ENCODE results near the gene ZSWIM5. TPM values are rescaled to one million over a fixed set of nuclear protein-coding genes. Genes with fewer than 3 reads are reported as not detected.
"Not testable (repeated sequence)": the region's sequence is repeated elsewhere in the genome, so short reads cannot be mapped to it uniquely, and the experiment has no call there.

ZSWIM5 gene
- polyA plus RNA-seq, 1 donor (not counting 4 experiments of a cell fraction or from before 2014, with no cell fraction given), result 0.03 TPM

DNA sequence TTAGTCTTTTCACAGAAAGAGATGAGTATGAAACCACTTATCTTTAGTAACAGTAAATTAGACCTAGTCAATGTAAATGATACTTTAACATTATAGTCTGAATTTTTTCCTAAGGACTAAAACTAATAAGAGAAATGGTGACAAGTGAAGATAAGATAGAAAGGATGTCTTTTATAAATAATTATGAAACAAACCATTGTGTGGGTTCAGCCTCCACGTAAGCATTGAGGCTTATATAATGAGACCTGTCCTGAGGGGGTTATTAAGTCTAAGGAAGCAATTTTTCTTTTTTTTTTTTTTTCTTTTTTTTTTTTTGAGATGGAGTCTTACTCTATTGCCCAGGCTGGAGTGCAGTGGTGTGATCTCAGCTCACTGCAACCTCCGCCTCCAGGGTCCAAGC is 138.6 kb downstream of the ZSWIM5 start:
- Histone ChIP-seq H3K4me2 (ENCODE audit: control insufficient read depth, extremely low read depth, insufficient read depth, low read depth, low read length) (no peak overlapping the region), H3K9me3 (ENCODE audit: control insufficient read depth, low read depth, low read length) (no peaks in the 10 kb centered on the region), H3K27ac (ENCODE audit: control insufficient read depth, insufficient read depth, low read length) (no peak overlapping the region), H3K36me3 (ENCODE audit: control insufficient read depth in 2 of 2, extremely low read depth in 1 of 2, insufficient read depth in 2 of 2, low read length in 2 of 2) (no peaks in the 10 kb centered on the region), H3K27me3 (ENCODE audit: control insufficient read depth, extremely low read depth, insufficient read depth, low read length) (no peaks in the 10 kb centered on the region), H2AFZ (ENCODE audit: control insufficient read depth, low read length) (no peak overlapping the region), H3K4me1 (ENCODE audit: control insufficient read depth, extremely low read depth, insufficient read depth, low read length) (no peaks in the 10 kb centered on the region), H3K4me3 (ENCODE audit: control insufficient read depth in 2 of 3, extremely low read depth in 1 of 3, insufficient read depth in 2 of 3, low read depth in 1 of 3, low read length in 3 of 3) (no peak overlapping the region), H3K79me2 (ENCODE audit: control insufficient read depth, insufficient read depth, low read length) (no peaks in the 10 kb centered on the region), H3K9ac (ENCODE audit: control insufficient read depth, extremely low read depth, insufficient read depth, low read length) (no peak overlapping the region), H3K9me1 (ENCODE audit: control insufficient read depth, extremely low read depth, insufficient read depth, low read length) (no peaks in the 10 kb centered on the region), H4K20me1 (ENCODE audit: control insufficient read depth, extremely low read depth, insufficient read depth, low read length) (no peaks in the 10 kb centered on the region)
- no peak for TF ChIP-seq EZH2 (IDR thresholded peaks at IDR 0.05; ENCODE audit: low read length)
- TF ChIP-seq, protein P1, sequence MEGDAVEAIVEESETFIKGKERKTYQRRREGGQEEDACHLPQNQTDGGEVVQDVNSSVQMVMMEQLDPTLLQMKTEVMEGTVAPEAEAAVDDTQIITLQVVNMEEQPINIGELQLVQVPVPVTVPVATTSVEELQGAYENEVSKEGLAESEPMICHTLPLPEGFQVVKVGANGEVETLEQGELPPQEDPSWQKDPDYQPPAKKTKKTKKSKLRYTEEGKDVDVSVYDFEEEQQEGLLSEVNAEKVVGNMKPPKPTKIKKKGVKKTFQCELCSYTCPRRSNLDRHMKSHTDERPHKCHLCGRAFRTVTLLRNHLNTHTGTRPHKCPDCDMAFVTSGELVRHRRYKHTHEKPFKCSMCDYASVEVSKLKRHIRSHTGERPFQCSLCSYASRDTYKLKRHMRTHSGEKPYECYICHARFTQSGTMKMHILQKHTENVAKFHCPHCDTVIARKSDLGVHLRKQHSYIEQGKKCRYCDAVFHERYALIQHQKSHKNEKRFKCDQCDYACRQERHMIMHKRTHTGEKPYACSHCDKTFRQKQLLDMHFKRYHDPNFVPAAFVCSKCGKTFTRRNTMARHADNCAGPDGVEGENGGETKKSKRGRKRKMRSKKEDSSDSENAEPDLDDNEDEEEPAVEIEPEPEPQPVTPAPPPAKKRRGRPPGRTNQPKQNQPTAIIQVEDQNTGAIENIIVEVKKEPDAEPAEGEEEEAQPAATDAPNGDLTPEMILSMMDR (optimal IDR thresholded peaks at IDR 0.05 in 1 of 3, IDR thresholded peaks at IDR 0.05 in 1 of 3, conservative IDR thresholded peaks at IDR 0.05 in 1 of 3; ENCODE audit: extremely low read depth in 1 of 3, insufficient read depth in 2 of 3, low read length in 3 of 3), result no peak
- DNase-seq (ENCODE audit: low read depth, low spot score), result no peak
- dilution Hi-C loops (cut with MboI; ENCODE audit: extremely low pct_ligation_motif_present, low sequenced_read_pairs), result no loop called here
- no peak for FAIRE-seq

DNA sequence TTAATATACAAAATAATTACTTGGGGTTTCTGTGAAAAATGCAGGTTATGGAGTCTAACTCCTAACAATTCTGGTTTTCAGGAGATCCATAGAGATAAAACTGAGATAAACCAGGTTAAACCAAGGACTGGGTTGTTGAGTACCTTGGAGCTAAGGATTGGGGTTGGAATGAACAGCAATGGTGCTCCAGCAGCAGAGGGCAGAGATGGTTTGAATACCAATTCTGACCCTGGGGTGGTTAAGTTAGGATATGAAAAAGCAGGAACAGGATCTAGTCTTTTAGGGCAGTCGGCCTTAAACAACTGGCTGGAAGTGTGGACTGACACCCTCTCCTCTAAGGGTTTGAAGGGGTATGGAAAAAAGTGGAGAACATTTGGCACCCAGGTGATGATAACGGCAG is 141.3 kb downstream of the ZSWIM5 start:
- dilution Hi-C loops (cut with MboI; ENCODE audit: extremely low pct_ligation_motif_present, low sequenced_read_pairs), result no loop called here
- TF ChIP-seq EZH2 (IDR thresholded peaks at IDR 0.05; ENCODE audit: low read length), result no peak
- TF ChIP-seq, protein P1 (optimal IDR thresholded peaks at IDR 0.05 in 1 of 3, IDR thresholded peaks at IDR 0.05 in 1 of 3, conservative IDR thresholded peaks at IDR 0.05 in 1 of 3; ENCODE audit: extremely low read depth in 1 of 3, insufficient read depth in 2 of 3, low read length in 3 of 3), result no peak
- Histone ChIP-seq H3K36me3 (ENCODE audit: control insufficient read depth in 2 of 2, extremely low read depth in 1 of 2, insufficient read depth in 2 of 2, low read length in 2 of 2) (no peaks in the 10 kb centered on the region), H2AFZ (ENCODE audit: control insufficient read depth, low read length) (no peak overlapping the region), H3K9me1 (ENCODE audit: control insufficient read depth, extremely low read depth, insufficient read depth, low read length) (no peaks in the 10 kb centered on the region), H3K27ac (ENCODE audit: control insufficient read depth, insufficient read depth, low read length) (no peak overlapping the region), H3K9me3 (ENCODE audit: control insufficient read depth, low read depth, low read length) (no peaks in the 10 kb centered on the region), H3K4me3 (ENCODE audit: control insufficient read depth in 2 of 3, extremely low read depth in 1 of 3, insufficient read depth in 2 of 3, low read depth in 1 of 3, low read length in 3 of 3) (no peak overlapping the region), H3K79me2 (ENCODE audit: control insufficient read depth, insufficient read depth, low read length) (no peaks in the 10 kb centered on the region), H3K27me3 (ENCODE audit: control insufficient read depth, extremely low read depth, insufficient read depth, low read length) (no peaks in the 10 kb centered on the region), H3K9ac (ENCODE audit: control insufficient read depth, extremely low read depth, insufficient read depth, low read length) (no peak overlapping the region), H3K4me2 (ENCODE audit: control insufficient read depth, extremely low read depth, insufficient read depth, low read depth, low read length) (no peak overlapping the region), H4K20me1 (ENCODE audit: control insufficient read depth, extremely low read depth, insufficient read depth, low read length) (no peaks in the 10 kb centered on the region), H3K4me1 (ENCODE audit: control insufficient read depth, extremely low read depth, insufficient read depth, low read length) (no peaks in the 10 kb centered on the region)
- DNase-seq (ENCODE audit: low read depth, low spot score), result no peak
- no peak for FAIRE-seq

DNA sequence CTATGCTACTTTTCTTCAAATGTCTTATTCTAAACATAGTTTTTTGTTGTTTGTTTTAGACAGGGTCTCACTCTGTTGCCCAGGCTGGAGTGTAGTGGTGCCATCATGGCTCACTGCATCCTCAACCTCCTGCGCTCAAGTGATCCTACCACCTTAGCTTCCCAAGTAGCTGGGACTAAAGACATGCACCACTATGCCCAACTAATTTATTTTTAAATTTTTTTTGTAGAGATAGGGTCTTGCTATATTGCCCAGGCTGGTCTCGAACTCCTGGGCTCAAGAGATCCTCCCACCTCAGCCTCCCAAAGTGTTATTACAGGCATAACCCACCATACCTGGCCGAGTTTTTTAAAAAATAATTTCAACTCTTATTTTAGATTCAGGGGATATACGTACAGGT is 143.9 kb downstream of the ZSWIM5 start:
- H3K4me2 ChIP-seq (ENCODE audit: control insufficient read depth, extremely low read depth, insufficient read depth, low read depth, low read length); FAIRE-seq: not testable (repeated sequence)

More for the DNA sequence above, 143.9 kb downstream of the ZSWIM5 start:
- H4K20me1 ChIP-seq (ENCODE audit: control insufficient read depth, extremely low read depth, insufficient read depth, low read length); H3K4me1 ChIP-seq (ENCODE audit: control insufficient read depth, extremely low read depth, insufficient read depth, low read length); H2AFZ ChIP-seq (ENCODE audit: control insufficient read depth, low read length); H3K27me3 ChIP-seq (ENCODE audit: control insufficient read depth, extremely low read depth, insufficient read depth, low read length); H3K4me3 ChIP-seq (ENCODE audit: control insufficient read depth in 2 of 3, extremely low read depth in 1 of 3, insufficient read depth in 2 of 3, low read depth in 1 of 3, low read length in 3 of 3); DNase-seq (ENCODE audit: low read depth, low spot score); H3K9ac ChIP-seq (ENCODE audit: control insufficient read depth, extremely low read depth, insufficient read depth, low read length); H3K9me1 ChIP-seq (ENCODE audit: control insufficient read depth, extremely low read depth, insufficient read depth, low read length); H3K36me3 ChIP-seq (ENCODE audit: control insufficient read depth in 2 of 2, extremely low read depth in 1 of 2, insufficient read depth in 2 of 2, low read length in 2 of 2); H3K79me2 ChIP-seq (ENCODE audit: control insufficient read depth, insufficient read depth, low read length); dilution Hi-C loops (cut with MboI; ENCODE audit: extremely low pct_ligation_motif_present, low sequenced_read_pairs); H3K9me3 ChIP-seq (ENCODE audit: control insufficient read depth, low read depth, low read length); H3K27ac ChIP-seq (ENCODE audit: control insufficient read depth, insufficient read depth, low read length): not testable (repeated sequence)

All from keratinocyte (primary cell).